Hematopoietic multipotent progenitor cell treated with erythropoietin and hydrocortisone succinate and interleukin-3 and kit ligand, for 6 days (in vitro differentiated cells): ENCODE data around the gene ECI1.
"Not testable (repeated sequence)": the region's sequence is repeated elsewhere in the genome, so short reads cannot be mapped to it uniquely, and the experiment has no call there.

ENCODE experiments used
- DNase-seq: peaks from one replicate; pipeline ENCODE4 v3.0.0-alpha.2; 2015

Gene ECI1

GRCh38 chr16:2209258-2210008, 42.0 kb downstream of the ECI1 start:
- peak; percentile 55 for DNase-seq

- no peak for DNase-seq
Measured at GRCh38 chr16:2208772-2209171, 42.6 kb downstream of the ECI1 start.

- DNase-seq: no peak
Measured at GRCh38 chr16:2208308-2208707, 43.1 kb downstream of the ECI1 start.

GRCh38 chr16:2207872-2208271, 43.5 kb downstream of the ECI1 start:
- DNase-seq: no peak

- no peak for DNase-seq
Measured at GRCh38 chr16:2206780-2207433, 44.5 kb downstream of the ECI1 start.

GRCh38 chr16:2206420-2206779, 45.0 kb downstream of the ECI1 start:
- no peak for DNase-seq

- no peak for DNase-seq
Measured at GRCh38 chr16:2205967-2206313, 45.4 kb downstream of the ECI1 start.

- DNase-seq: peak; percentile 94
Measured at GRCh38 chr16:2205104-2205966, 46.1 kb downstream of the ECI1 start, which contains the start of gene MLST8. Gene MLST8 (plus strand): TSS chr16:2205454. CDS start chr16:2206086, 632 bp downstream.

GRCh38 chr16:2204416-2205103, 46.8 kb downstream of the ECI1 start:
- no peak for DNase-seq

GRCh38 chr16:2203119-2203688, 48.2 kb downstream of the ECI1 start:
- not testable (repeated sequence) for DNase-seq

GRCh38 chr16:2200313-2200712, 51.1 kb downstream of the ECI1 start:
- no peak for DNase-seq

GRCh38 chr16:2199621-2200139, 51.7 kb downstream of the ECI1 start:
- no peak for DNase-seq

- no peak for DNase-seq
Measured at GRCh38 chr16:2199095-2199494, 52.3 kb downstream of the ECI1 start.

- no peak for DNase-seq
Measured at GRCh38 chr16:2198283-2198682, 53.1 kb downstream of the ECI1 start.

- no peak for DNase-seq
Measured at GRCh38 chr16:2197765-2198164, 53.6 kb downstream of the ECI1 start.

GRCh38 chr16:2196981-2197511, 54.3 kb downstream of the ECI1 start:
- no peak for DNase-seq

GRCh38 chr16:2196162-2196980, 55.0 kb downstream of the ECI1 start, which contains the start of gene CASKIN1:
Gene CASKIN1 (minus strand): TSS chr16:2196605. CDS start chr16:2196432, 173 bp downstream.
- peak; percentile 55 for DNase-seq

GRCh38 chr16:2195322-2196161, 55.8 kb downstream of the ECI1 start:
- no peak for DNase-seq

- DNase-seq: peak; percentile 79
Measured at GRCh38 chr16:2194852-2195321, 56.5 kb downstream of the ECI1 start.
